Epidermal melanocyte (primary cell): Measurements from ENCODE around the gene RPL28.
A peak's percentile ranks its signal among the peaks of the same experiment; 100 is the strongest.

Experiments
- DNase-seq: peaks from one replicate; pipeline ENCODE4 v3.0.0; 2011; ENCODE audit warnings: low spot score; ENCODE audit not compliant: insufficient read length

Gene RPL28

DNA sequence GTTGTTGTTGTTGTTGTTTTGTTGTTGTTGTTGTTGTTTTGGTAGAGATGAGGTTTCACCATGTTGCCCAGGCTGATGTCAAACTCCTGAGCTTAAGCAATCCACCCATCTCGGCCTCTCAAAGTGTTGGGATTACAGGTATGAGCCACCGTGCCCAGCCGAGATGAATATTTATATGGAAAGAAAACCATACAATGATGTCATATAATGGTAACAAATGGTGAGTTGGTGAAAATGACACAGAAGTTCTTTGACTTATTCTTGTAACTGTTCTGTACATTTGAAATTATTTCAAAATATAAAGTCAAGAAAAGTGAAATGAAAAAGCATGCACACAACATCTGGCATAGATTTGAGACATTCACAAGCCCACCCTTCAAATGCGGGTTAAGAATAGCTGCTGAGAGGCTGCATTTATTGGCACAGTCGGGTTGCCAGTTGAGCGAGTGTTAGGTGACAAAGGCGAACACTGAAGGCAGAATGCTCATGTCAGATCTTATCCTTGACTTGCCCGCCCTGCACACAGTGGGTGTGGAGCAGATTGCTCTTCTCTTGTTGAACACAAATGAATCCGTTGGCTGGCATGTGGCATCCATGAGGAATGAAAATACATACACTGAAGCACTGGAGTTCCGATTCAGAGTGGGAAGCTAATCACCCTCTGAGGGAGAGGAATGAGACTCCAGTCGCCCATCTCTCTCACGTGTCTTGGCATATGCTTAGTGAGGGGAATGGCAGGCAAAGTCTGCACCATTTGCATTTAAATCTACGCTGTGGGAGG, 37.7 kb downstream of the RPL28 start:
- DNase-seq: no peak

DNA sequence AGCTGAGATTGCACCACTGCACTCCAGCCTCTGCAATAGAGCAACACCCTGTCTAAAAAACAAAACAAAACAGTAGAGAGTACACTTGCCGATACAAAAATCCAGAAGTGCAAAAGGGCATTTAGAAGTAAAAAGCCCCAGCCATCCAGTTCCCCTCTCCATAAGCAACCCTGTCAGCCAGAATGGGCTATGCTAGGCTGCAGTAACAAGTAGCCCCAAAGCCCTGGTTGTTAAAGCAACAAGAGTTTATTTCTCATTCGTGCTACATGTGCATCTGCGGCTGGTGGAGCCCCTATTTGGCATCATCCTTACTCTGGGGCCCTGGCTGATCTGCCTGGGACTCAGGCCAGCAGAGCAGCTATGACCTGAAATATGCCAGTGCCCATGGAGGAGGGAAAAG, 38.8 kb downstream of the RPL28 start:
- no peak for DNase-seq

DNA sequence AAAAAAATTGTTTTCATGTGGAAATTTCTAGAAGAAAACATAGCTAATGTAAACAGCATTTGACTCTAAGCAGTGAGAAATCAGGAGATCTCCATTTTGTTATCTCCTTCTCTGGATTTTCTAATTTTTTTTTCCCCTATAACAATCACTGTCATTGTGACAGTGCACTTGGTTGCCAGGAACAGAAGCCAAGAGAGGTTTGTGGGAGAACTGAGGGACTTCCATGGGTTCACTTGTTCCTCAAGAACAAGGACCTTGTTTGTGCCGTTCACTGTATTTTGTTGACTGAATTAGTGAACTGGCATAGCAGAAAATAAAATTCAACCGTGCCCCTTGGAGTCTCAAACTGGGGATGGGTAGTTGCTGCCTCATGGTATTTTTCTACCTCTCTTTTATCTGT, 40.3 kb downstream of the RPL28 start:
- peak; percentile 84 for DNase-seq

DNA sequence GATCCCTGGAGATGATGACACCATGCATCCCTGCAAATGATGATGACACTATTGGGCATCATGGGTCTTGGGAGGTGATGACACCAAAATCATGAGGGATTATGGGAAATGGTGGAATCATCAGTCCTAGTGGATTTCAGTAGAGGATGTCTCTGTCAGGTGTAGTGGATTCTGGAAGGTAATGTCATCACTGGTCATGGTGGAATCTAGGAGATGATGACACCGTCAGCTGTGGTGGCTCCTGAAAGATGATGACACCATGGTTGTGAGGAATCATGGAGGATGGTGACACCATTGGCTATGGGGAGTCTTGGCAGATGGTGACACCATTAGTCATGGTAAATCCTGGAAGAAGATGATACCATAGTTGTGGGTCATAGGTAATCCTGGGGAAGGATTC, 45.5 kb downstream of the RPL28 start:
- peak; percentile 6 for DNase-seq

DNA sequence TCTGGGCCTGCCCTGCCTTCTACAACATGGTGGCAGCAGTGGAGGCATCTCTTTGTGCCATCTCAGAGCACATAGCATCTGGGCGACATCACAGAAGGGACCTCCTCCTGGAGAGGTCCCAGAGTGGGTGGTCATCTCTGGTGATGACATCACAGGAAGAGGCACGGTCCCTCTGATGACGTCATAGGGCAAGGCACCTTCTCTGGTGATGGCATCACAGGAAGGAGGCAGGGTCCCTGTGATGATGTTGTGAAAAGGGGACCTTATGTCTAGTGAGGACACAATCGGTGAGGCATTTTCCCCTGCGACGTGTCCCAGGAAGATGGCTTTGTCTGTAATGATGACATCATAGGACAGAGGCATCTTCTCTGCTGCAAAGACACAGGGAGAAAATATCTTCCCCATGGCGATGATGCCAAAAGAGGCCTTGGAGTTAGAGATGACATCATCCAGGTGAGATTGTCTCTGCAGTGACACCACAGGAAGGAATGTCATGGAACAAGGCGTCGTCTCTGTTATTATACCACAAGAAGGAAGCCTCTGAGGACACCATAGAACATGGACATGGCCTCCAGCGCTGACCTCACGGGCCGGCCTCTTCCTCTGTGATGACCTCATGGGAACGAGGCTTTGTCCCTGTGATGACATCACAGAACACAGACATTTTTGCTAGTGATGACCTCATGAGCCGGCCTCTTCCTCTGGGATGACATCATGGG, 46.7 kb downstream of the RPL28 start:
- DNase-seq: peak; percentile 16

DNA sequence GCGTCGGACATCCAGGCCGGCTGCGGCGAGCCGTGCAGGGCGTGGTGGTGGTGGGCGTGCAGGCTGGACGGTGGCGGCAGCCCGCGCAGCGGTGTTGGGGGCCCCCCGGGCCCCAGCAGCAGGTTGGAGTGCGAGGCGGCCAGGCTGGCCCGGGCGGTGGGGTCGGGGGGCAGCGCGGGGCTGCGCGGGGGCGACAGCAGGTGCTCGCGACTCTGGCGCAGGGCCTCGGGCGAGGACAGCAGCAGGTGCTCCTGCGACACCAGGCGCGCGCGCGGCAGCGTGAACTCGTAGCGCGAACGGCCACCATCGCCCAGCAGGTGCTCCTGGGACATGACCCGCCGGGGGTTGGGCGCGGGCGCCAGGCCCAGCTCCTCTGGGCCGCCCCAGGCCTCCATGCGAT, 47.6 kb downstream of the RPL28 start:
- DNase-seq: peak; percentile 4

DNA sequence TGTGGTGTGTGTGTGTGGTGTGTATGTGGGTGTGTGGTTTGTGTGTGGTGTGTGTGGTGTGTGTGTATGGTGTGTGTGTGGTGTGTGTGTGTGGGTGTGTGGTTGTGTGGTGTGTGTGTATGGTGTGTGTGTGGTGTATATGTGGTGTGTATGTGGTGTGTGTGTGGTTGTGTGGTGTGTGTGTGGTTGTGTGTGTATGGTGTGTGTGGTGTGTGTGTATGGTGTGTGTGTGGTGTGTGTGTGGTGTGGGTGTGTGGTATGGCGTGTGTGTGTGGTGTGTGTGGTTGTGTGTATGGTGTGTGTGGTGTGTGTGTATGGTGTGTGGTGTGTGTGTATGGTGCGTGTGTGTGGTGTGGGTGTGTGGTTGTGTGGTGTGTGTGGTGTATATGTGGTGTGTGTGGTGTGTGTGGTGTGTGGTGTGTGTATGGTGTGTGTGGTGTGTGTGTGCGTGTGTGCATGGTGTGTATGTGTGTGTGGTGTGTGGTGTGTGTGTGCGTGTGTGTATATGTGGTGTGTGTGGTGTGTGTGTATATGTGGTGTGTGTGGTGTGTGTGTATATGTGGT, 48.7 kb downstream of the RPL28 start:
- no peak for DNase-seq

DNA sequence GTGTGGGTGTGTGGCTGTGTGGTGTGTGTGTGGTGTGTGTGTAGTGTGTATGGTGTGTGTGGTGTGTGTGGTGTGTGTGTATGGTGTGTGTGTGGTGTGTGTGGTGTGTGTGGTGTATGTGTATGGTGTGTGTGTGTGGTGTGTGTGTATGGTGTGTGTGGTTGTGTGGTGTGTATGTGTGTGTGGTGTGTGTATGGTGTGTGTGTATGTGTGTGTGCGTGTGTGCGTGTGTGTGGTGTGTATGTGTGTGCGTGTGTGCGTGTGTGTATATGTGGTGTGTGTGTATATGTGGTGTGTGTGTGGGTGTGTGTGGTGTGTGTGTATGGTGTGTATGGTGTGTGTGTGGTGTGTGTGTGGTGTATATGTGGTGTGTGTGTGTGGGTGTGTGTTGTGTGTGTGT, 49.3 kb downstream of the RPL28 start:
- DNase-seq: no peak

DNA sequence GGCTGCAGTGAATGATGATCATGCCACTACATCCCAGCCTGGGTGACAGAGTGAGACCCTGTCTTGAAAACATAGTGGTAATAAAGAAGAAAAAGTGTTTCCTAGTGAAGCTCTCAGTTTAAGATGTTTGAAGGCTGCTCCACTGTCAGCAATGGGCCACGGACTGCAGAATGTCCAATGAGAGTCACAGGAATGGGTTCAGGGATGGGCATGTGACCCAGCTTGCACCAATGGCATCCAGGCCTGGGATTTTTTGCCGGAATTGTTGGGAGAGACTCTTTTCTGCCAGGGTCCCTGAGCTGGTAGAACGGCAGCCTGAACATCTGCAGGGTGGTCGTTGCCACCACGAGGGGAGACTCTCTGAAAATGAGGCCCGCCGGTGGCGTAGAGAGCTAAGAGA, 51.1 kb downstream of the RPL28 start:
- DNase-seq: no peak

DNA sequence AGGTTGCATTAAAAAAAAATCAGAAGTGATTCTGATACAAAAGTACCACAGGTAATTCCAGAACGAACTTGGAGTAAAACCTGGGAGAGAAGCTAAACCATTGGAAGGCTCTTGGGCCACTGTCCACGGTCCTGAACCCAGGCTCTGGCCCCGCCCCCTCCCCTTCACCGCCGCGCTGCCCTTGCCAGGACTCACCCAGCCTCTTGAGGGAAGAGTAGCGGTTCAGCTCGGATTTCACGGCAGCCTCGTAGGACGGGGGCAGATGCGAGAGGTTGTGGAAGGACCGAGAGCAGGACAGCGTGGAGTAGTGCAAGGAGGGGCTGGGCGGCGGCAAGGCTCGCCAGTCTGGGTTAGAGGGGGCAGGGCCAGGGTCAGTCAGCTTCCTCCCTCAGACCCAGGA, 51.7 kb downstream of the RPL28 start:
- DNase-seq: peak; percentile 84

DNA sequence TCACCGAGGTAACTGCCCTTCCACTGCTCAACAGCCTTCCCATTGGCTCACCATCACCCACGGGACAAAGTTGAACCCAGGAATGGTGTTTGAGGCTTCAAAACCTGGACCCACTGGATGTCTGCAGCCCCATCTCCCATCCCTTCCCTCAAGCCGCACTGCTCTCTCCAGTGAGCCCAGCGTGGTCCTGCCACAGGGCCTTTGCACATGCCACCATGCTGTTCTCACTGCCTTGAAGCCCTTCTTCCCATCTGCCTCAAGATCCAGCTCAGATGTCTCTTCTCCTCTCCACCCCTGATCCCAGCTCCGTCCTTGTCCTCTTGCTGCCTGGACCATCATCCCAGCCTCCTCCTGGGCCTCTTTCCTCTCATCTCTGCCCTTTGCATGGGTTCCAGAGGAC, 53.3 kb downstream of the RPL28 start:
- peak; percentile 5 for DNase-seq

DNA sequence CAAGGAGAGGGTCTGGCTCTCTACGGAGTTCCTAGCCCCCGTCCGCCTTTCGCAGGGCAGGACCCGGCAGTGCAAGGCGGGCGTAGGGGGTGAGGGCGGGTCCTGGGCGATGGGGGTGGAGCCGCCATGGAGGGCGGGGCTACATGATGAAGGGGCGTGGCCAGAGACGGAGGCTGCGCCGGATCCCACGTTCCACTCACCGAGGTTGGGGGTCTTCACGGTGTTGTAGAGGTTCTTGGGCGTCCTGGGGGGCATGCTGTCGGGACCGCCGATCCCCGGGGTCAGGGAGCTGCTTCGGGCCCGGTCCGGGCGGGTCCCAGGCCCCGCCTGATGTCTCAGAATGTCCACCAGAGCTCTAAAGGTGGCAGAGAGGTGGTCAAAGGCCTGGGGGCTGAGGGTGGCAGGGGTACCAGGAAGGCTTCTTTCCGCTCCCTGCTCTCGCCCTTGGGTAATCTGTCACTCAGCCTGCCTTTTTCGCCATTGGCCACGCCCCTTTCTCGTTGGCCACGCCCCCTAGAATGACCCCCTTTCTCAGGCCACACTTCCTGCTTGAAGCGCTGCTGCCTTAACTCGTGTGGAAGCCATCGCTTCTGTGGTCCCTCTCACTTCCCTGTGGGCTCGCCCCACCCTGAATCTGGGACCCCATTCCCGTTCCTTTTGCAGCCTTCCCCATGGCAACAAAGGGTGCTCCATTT, 54.8 kb downstream of the RPL28 start:
- peak; percentile 57 for DNase-seq

DNA sequence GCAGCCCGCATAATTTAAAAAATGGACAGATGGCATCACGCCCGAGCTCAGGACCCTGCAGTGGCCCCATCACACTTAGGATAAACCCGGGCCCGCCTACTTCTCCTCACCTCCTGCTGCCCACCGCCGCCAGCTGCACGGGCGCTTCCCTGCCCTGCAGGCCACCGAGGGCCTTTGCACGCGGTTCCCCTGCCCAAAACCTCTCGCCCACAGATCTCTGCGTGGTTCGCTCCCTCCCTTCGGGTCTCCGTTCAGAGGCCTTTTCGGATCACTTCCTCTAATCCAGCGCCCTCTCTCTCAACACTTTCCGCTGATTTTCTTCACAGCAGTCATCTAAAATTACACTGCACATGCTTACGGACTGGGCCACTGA, 55.6 kb downstream of the RPL28 start:
- peak; percentile 18 for DNase-seq

DNA sequence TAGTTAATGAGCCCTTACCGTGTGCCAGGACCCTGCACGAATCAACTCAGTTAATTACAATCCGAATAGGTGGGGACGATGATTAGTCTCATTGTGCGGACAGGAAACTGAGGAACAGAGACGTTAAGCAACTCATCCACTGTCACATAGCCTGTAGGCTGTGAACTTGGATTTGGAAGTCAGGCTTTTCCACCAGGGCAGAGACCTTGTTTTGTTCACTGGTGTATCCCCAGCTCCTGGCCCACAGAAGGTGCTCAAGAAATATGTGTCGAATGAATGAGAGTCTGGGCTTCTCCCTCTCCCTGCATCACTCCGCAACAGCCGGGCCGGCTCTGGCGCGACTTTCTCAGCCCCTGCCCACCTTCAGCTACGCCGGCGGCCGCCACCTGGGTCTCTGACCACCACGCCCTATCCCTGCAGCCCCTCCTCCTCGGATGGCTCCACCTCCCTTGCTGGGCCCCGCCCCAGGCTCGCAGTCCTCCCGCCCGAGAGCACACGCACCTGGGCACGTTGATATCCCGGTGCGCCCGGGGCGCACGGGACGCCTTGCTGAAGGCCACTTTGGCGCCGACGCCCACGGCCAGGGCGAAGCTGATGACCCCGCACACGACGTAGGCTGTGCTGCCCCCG, 56.1 kb downstream of the RPL28 start:
- DNase-seq: peak; percentile 14

DNA sequence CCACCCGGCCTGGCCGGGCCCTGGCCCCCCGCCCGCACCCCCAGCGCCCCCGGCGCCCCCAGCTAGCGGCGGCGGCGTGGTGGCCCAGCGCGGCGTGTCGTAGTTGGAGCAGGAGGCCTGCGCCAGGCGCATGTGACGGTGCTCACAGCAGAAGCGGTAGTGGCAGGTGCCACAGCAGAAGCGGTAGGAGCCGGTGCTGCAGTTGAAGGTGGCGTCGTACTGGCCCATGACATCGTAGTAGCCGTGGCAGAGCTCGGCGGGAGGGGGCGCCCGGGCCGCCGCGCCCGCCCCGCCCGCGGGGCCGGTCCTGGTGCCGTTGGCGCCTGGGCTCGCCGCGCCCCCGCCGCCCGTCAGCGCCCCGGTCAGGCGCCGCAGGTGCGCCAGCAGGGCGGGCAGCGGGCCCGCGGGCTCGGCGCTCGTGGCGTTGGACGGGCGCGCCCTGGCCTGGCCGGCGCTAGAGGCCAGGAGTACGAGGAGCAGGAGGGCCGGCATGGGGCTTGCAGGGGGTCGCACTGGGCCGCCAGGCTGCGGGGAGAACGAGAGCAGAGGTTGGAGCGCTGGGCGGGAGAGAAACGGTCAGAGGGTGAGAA, 56.7 kb downstream of the RPL28 start:
- DNase-seq: peak; percentile 14

DNA sequence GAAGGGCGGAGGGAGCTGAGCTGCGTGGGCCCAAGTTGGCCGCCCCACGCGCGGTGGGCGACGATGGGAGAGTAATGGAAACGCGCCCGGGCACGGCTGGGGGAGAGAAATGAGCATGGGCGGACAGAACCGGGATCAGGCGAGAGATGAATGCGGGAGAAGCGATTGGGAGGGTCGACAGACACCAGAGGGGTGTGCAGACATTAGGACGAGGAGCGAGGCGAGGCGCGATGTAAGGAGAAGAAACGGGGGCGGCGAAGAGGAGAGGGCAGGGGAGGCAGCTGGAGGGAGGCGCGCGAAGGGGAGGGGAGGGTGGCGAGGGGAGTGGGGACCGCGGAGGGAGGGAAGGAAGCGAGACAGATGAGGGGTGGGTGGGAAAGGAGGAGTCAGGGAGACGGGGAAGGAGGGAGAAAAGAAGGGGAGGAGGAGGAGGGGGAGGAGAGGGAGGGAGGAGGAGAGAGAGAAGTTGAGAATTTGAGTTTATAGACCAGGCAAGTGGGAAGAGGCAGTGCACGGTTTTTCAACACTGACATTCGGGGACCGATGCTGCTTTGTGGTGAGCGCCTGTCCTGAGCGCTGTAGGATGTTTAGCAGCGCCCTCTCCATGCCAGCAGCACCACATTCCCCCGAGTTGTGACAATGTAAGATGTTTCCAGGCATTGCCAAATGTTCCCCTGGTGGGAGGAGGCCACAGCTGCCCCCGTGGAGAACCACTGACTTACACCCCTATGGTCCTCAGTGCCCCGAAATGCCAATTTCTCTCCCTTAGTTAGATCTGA, 57.5 kb downstream of the RPL28 start, which contains the start of gene SHISA7:
TSS of gene SHISA7 (minus strand) at position 256 of the 779 bp plus-strand sequence. CDS start 437 bp downstream, outside the sequence.
- DNase-seq: peak; percentile 52

DNA sequence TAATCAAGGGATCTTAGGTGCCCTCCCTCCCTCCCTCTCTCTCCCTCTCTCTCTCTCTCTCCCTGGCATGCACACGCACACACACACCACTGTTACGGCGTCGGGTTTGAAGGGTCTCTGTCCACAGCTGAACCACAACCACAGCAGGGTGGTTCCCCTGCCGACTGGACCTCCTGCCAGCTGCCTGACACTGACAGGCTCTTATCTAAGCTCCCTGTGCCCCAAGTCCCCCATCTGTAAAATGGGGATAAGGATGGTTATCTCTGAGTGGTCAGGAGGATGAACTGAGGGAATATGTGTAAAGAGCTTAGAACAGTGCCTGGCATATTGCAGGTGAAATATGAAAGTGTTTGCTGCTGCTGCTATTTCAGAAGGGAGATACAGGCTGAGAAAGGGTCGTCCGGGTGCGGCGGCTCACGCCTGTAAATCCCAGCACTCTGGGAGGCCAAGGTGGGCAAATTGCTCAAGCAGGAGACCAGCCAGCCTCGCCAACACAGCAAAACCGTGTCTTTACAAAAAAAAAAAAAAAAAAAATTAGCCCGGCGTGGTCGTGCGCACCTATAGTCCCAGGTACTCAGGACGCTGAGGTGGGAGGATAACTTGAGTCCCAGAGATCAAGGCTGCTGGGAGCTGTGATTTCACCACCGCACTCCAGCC, 58.2 kb downstream of the RPL28 start:
- DNase-seq: peak; percentile 19

DNA sequence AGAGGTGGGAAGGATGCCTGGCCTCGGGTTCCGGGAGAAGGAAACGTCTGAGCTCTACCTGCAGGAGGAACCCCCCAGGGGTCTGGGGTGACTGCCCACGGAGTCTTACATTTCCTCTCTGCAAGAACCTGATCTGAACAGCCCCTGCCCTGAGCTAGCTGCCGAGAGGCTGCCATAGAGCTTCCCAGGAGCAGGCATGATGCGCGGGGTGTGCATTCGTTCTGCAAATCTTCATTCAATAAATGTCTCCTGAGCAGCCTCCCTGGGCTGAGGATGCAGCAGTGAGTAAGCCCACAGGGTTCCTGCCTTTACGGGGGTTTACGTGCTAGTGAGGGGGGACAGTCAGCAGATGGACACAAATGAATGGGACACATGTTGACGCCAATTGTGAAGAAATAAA, 58.9 kb downstream of the RPL28 start:
- DNase-seq: peak; percentile 16

DNA sequence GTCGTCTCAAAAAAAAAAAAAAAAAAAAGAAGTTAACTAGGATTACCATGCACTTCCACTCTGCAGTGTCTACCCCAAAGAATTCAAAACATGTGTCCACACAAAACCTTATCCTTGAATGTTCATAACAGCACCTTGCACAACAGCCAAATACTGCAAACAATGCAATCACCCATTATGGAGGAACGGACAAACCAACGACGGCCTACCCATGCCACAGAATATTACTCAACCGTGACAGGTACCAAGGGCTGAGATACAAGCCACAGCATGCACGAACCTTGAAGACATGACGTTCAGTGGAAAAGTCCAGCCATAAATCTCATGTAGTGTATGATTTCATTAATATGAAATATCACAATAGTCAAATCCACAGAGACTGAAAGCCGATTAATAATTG, 60.3 kb downstream of the RPL28 start:
- peak; percentile 11 for DNase-seq
